Endothelial cell of umbilical vein (primary cell): ENCODE data around the gene SLC15A1. TPM values are rescaled to one million over a fixed set of nuclear protein-coding genes. Genes with fewer than 3 reads are reported as not detected.

ENCODE experiments used
- BruUV-seq: library from RNA; stranded (reverse); fragments of 400-500 nt; replicated peaks from 2 replicates; lab custom pipeline; 2021; lab: Mats Ljungman, UMichigan
- CTCF ChIA-PET: fragments of 300-600, 350-600 bp; sonication (Branson Sonifier 250); formaldehyde crosslinking; loops from one replicate; lab custom pipeline; 2021; ENCODE audit warnings: antibody characterized with exemption, inconsistent platforms; lab: Charles Lee
- POLR2A ChIA-PET: fragments of 300-600, 350-600 bp; sonication (Branson Sonifier 250); formaldehyde crosslinking; loops from one replicate; lab custom pipeline; 2021; ENCODE audit warnings: antibody characterized with exemption, inconsistent platforms; lab: Charles Lee
- DNase-seq: peaks from one replicate; pipeline ENCODE4 v3.0.0-alpha.2; 2011; ENCODE audit warnings: low read depth, low spot score
- FAIRE-seq: peaks from 2 replicates; lab custom pipeline; 2011; peaks lifted over from hg19 to GRCh38; lab: Jason Lieb, UNC
- H2AFZ ChIP-seq: 2 replicates; pipeline ENCODE4 v1.6.0; 2012; ENCODE audit warnings: low read depth, low read length, control low read depth, inconsistent platforms
- H3K27ac ChIP-seq: 2 replicates; pipeline ENCODE4 v1.5.1; 2011; ENCODE audit warnings: low read depth, mild to moderate bottlenecking, control low read depth, low read length, moderate library complexity; ENCODE audit not compliant: insufficient read depth
- H3K27me3 ChIP-seq, 2 experiments: 2 replicates each; pipeline versions ENCODE4 v1.6.0 to v1.6.1; 2011; ENCODE audit warnings: low read length in 2 of 2, mixed read lengths in 1 of 2; ENCODE audit not compliant: control insufficient read depth in 2 of 2, insufficient read depth in 2 of 2
- H3K36me3 ChIP-seq, 2 experiments: 2 replicates in 1 of 2; 3 replicates in 1 of 2; pipeline ENCODE4 v1.5.1; 2011; ENCODE audit warnings: low read length in 2 of 2, mild to moderate bottlenecking in 1 of 2, moderate library complexity in 1 of 2; ENCODE audit not compliant: control insufficient read depth in 2 of 2, insufficient read depth in 2 of 2; ENCODE audit errors: extremely low read depth in 1 of 2
- H3K4me1 ChIP-seq: 3 replicates; pipeline ENCODE4 v1.5.1; 2011; ENCODE audit warnings: mild to moderate bottlenecking, low read length; ENCODE audit not compliant: control insufficient read depth, insufficient read depth; ENCODE audit errors: extremely low read depth
- H3K4me2 ChIP-seq: 2 replicates; pipeline ENCODE4 v1.6.1; 2011; ENCODE audit warnings: low read length, control low read depth, mixed read lengths; ENCODE audit not compliant: insufficient read depth
- H3K4me3 ChIP-seq, 3 experiments: fragments of 200-600 bp in 1 of 3; sonication (generic), shearing (Covaris generic) in 1 of 3; replicated peaks in 1 of 3; 2 replicates each; pipeline ENCODE4 v1.5.1; 2011 to 2016; ENCODE audit warnings: control low read depth in 3 of 3, low read length in 3 of 3, mild to moderate bottlenecking in 2 of 3, inconsistent platforms in 1 of 3, low read depth in 1 of 3, moderate library complexity in 1 of 3; ENCODE audit not compliant: insufficient read depth in 1 of 3
- H3K79me2 ChIP-seq: 2 replicates; pipeline ENCODE4 v1.6.0; 2012; ENCODE audit warnings: low read length, inconsistent platforms; ENCODE audit not compliant: control insufficient read depth, insufficient read depth
- H3K9ac ChIP-seq: replicated peaks from 2 replicates; pipeline ENCODE3; 2011; ENCODE audit warnings: low read length, control low read depth; ENCODE audit not compliant: insufficient read depth; ENCODE audit errors: extremely low read depth
- H3K9me1 ChIP-seq: replicated peaks from 3 replicates; pipeline ENCODE4 v1.6.0; 2011; ENCODE audit warnings: mild to moderate bottlenecking, low read length; ENCODE audit not compliant: control insufficient read depth, insufficient read depth; ENCODE audit errors: extremely low read depth
- H3K9me3 ChIP-seq: replicated peaks from 2 replicates; pipeline ENCODE4 v1.5.1; 2012; ENCODE audit warnings: low read length, inconsistent platforms; ENCODE audit not compliant: control insufficient read depth, insufficient read depth
- H4K20me1 ChIP-seq: replicated peaks from 2 replicates; pipeline ENCODE3; 2011; ENCODE audit warnings: mild to moderate bottlenecking, low read length; ENCODE audit not compliant: control insufficient read depth, insufficient read depth; ENCODE audit errors: extremely low read depth
- EZH2 ChIP-seq: IDR thresholded peaks from 2 replicates; pipeline ENCODE4 v1.6.1; 2012; ENCODE audit warnings: borderline replicate concordance, low read depth, mild to moderate bottlenecking, moderate library complexity, low read length, inconsistent platforms; ENCODE audit not compliant: severe bottlenecking
- FOS ChIP-seq: IDR thresholded peaks from 2 replicates; pipeline ENCODE4 v1.6.1; 2011; ENCODE audit warnings: mild to moderate bottlenecking, low read length, moderate library complexity, borderline replicate concordance; ENCODE audit not compliant: insufficient read depth
- GATA2 ChIP-seq: IDR thresholded peaks from 2 replicates; pipeline ENCODE4 v1.7.0; 2011; ENCODE audit warnings: low read depth, mild to moderate bottlenecking, moderate library complexity, mixed read lengths, low read length; ENCODE audit not compliant: insufficient read length, insufficient read depth
- JUN ChIP-seq: IDR thresholded peaks from 2 replicates; pipeline ENCODE4 v1.6.1; 2011; ENCODE audit warnings: borderline replicate concordance, low read depth; ENCODE audit not compliant: insufficient read length, insufficient read depth
- MYC ChIP-seq: IDR thresholded peaks from one replicate; pipeline ENCODE4 v1.6.1; 2011; ENCODE audit warnings: mild to moderate bottlenecking, low read depth, low read length
- POLR2A ChIP-seq: IDR thresholded peaks from 2 replicates; pipeline ENCODE4 v1.6.1; 2012; ENCODE audit warnings: low read depth, mild to moderate bottlenecking, control low read depth, low read length
- POLR2AphosphoS5 ChIP-seq: IDR thresholded peaks from 2 replicates; pipeline ENCODE4 v1.6.1; 2012; ENCODE audit warnings: low read depth, mild to moderate bottlenecking, control low read depth, low read length, moderate library complexity; ENCODE audit not compliant: insufficient read depth
- dilution Hi-C: fragments of 300-500 bp; cut with MboI; formaldehyde crosslinking; loops from one replicate; pipeline ENCODE4 v1.15.0; 2019; ENCODE audit warnings: low sequenced_read_pairs; ENCODE audit not compliant: extremely low pct_ligation_motif_present
- intact Hi-C: fragments of 100-400 bp; cut with micrococcal nuclease; formaldehyde crosslinking; loops from one replicate; pipeline ENCODE4 v1.10.0; 2022
- polyA plus RNA-seq, 4 experiments: library from polyadenylated mRNA; depleted of rRNA in 3 of 4; stranded (reverse) in 3 of 4; unstranded in 1 of 4; fragments of >200 nt; gene quantifications; 2 replicates each; pipeline versions ENCODE4 v1.2.1 to v1.2.3, GENCODE V29; 2011 to 2012; ENCODE audit warnings: missing spikeins in 1 of 4
- total RNA-seq: library from RNA; stranded (reverse); gene quantifications from 2 replicates; pipeline ENCODE4 v1.2.3, GENCODE V29; 2021
- TF ChIP-seq, protein P1 (sequence below): IDR thresholded peaks from 2 replicates; pipeline ENCODE4 v1.6.1; 2011; ENCODE audit not compliant: insufficient read depth, insufficient read length
- TF ChIP-seq, protein P2 (sequence below), 2 donors: IDR thresholded peaks; 1 replicate in 1 of 2; 2 replicates in 1 of 2; pipeline ENCODE4 v1.5.1; 2011; ENCODE audit warnings: low read length in 2 of 2, mild to moderate bottlenecking in 2 of 2, moderate library complexity in 2 of 2, control low read depth in 1 of 2, inconsistent platforms in 1 of 2, low read depth in 1 of 2; ENCODE audit not compliant: insufficient read depth in 1 of 2; ENCODE audit errors: extremely low read depth in 1 of 2

The SLC15A1 gene
- total and polyA plus RNA-seq, 2 donors (not counting 3 experiments of a cell fraction or from before 2014, with no cell fraction given) = not detected

DNA sequence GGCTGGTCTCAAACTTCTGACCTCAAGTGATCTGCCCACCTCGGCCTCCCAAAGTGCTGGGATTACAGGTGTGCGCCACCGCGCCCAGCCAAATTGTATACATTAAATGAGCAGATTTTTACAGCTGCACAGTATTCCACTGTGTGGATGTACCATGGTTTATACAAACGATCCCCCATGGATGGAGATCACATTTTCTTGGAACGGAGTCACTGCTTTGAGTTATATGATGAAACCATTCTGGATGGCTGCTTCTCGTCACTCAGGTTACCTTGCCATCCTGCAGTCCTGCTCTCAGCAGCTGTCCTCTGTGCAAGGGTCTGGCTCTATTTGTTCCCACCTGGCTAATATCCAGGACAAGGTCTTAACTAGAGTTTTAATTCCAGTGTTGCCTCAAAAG is 39.1 kb upstream of the SLC15A1 start:
- TF ChIP-seq EZH2 (no peak), GATA2 (no peak), FOS (no peak), MYC (no peak), JUN (no peak)
- TF ChIP-seq, protein P1, sequence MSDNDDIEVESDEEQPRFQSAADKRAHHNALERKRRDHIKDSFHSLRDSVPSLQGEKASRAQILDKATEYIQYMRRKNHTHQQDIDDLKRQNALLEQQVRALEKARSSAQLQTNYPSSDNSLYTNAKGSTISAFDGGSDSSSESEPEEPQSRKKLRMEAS = no peak
- H3K79me2 ChIP-seq = no peaks in the 10 kb centered on the region
- no peak overlapping the region for H3K27ac ChIP-seq
- no peaks in the 10 kb centered on the region for H3K4me1 ChIP-seq
- no peak overlapping the region for H3K4me2 ChIP-seq
- peaks cover 11 to 20% of the 10 kb centered on the region in 2 experiments for H3K36me3 ChIP-seq
- dilution Hi-C loops (no loop called here), intact Hi-C loops (no loop called here)
- H3K9ac ChIP-seq = no peak overlapping the region
- CTCF ChIA-PET = no interaction called here
- H3K9me3 ChIP-seq = no peaks in the 10 kb centered on the region
- no peaks in the 10 kb centered on the region for H3K27me3 ChIP-seq
- POLR2A ChIA-PET = no interaction called here
- no TSS peak for BruUV-seq
- FAIRE-seq = no peak
- no peak overlapping the region for H2AFZ ChIP-seq
- H4K20me1 ChIP-seq = no peaks in the 10 kb centered on the region
- H3K4me3 ChIP-seq = no peak overlapping the region
- DNase-seq = no peak
- no peaks in the 10 kb centered on the region for H3K9me1 ChIP-seq

DNA sequence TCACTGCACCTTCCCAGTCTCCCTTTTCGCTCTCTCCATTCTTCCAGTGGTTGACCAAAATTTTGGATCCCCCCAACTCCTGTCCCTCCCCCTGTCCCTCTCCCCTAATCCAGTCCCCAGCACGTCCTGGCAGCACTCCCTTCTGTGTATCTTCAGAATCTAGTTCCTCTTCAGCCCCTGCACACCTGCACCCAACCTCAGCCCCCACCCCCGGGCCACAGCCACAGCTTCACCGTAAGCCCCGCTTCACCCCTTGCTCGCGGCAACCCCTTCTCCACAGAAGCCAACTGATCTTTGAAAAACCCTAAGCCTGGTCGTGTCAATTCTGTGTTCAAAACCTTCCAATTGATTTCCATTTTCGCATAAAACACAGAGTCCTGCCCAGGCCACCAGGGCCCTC is 35.5 kb upstream of the SLC15A1 start:
- intact Hi-C loops = no loop called here
- POLR2A ChIA-PET = no interaction called here
- TF ChIP-seq EZH2 = no peak
- TF ChIP-seq JUN = no peak
- TF ChIP-seq, protein P2, sequence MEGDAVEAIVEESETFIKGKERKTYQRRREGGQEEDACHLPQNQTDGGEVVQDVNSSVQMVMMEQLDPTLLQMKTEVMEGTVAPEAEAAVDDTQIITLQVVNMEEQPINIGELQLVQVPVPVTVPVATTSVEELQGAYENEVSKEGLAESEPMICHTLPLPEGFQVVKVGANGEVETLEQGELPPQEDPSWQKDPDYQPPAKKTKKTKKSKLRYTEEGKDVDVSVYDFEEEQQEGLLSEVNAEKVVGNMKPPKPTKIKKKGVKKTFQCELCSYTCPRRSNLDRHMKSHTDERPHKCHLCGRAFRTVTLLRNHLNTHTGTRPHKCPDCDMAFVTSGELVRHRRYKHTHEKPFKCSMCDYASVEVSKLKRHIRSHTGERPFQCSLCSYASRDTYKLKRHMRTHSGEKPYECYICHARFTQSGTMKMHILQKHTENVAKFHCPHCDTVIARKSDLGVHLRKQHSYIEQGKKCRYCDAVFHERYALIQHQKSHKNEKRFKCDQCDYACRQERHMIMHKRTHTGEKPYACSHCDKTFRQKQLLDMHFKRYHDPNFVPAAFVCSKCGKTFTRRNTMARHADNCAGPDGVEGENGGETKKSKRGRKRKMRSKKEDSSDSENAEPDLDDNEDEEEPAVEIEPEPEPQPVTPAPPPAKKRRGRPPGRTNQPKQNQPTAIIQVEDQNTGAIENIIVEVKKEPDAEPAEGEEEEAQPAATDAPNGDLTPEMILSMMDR (IDR thresholded peaks at IDR 0.05; ENCODE audit: extremely low read depth in 1 of 2, insufficient read depth in 1 of 2, low read depth in 1 of 2, low read length in 2 of 2) = no peak
- no peak for TF ChIP-seq GATA2
- no peak for TF ChIP-seq POLR2A
- TF ChIP-seq POLR2AphosphoS5 = no peak
- no peak for TF ChIP-seq FOS
- TF ChIP-seq, protein P1 = no peak
- no peak for TF ChIP-seq MYC
- Histone ChIP-seq H3K4me3 (no peak overlapping the region), H3K4me1 (no peaks in the 10 kb centered on the region), H3K79me2 (no peaks in the 10 kb centered on the region), H3K9me3 (no peaks in the 10 kb centered on the region), H3K4me2 (no peak overlapping the region), H3K36me3 (peaks cover 0 to 3% of the 10 kb centered on the region in 2 experiments), H3K27me3 (peaks cover 2 to 3% of the 10 kb centered on the region in 2 experiments), H4K20me1 (no peaks in the 10 kb centered on the region), H3K9me1 (no peaks in the 10 kb centered on the region), H3K27ac (no peak overlapping the region), H3K9ac (no peak overlapping the region), H2AFZ (no peak overlapping the region)
- CTCF ChIA-PET = no interaction called here
- BruUV-seq = no TSS peak
- DNase-seq (no peak), FAIRE-seq (no peak)
- dilution Hi-C loops = no loop called here
